Subcutaneous adipose tissue (tissue), 4 donors: ENCODE measurements around the gene ROR1. TPM values are rescaled to one million over a fixed set of nuclear protein-coding genes. Genes with fewer than 3 reads are reported as not detected.

Source experiments
- total RNA-seq, 4 donors: library from RNA; depleted of rRNA; stranded (reverse); fragments of >200 nt; gene quantifications; one replicate each; pipeline ENCODE4 v1.1.0, GENCODE V29; 2016
- TF ChIP-seq, protein P1 (sequence below): fragments of 450-650 bp; IDR thresholded peaks from one replicate; pipeline ENCODE4 v1.5.1; 2016; ENCODE audit warnings: low read depth, mild to moderate bottlenecking, control low read depth, antibody characterized with exemption, moderate library complexity

Gene ROR1
- total RNA-seq, 4 donors from 2014 or later = 5.8 to 10.2 (median 8.6) TPM

DNA sequence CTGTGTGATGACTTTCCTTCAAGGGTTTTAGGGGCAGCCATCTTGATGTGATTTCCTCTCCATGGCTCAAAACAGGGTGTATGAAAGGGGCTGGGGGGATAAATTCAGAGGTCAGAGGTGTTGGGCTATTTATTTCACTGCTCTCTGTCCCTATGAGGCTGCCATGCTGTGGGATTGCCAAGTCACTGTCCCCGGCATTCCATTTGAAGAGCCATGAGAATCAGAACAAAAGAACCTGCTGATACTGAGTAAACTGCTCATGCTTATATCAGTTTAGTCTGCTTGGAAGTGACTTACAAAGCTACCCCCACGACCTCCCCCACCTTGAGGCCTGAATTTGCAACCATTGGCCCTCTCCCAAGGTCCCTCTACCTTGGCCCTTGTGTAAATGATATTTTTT is 357.3 kb downstream of the ROR1 start:
- TF ChIP-seq, protein P1, sequence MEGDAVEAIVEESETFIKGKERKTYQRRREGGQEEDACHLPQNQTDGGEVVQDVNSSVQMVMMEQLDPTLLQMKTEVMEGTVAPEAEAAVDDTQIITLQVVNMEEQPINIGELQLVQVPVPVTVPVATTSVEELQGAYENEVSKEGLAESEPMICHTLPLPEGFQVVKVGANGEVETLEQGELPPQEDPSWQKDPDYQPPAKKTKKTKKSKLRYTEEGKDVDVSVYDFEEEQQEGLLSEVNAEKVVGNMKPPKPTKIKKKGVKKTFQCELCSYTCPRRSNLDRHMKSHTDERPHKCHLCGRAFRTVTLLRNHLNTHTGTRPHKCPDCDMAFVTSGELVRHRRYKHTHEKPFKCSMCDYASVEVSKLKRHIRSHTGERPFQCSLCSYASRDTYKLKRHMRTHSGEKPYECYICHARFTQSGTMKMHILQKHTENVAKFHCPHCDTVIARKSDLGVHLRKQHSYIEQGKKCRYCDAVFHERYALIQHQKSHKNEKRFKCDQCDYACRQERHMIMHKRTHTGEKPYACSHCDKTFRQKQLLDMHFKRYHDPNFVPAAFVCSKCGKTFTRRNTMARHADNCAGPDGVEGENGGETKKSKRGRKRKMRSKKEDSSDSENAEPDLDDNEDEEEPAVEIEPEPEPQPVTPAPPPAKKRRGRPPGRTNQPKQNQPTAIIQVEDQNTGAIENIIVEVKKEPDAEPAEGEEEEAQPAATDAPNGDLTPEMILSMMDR = no peak

GRCh38 chr1:64133036-64133435 is 359.2 kb downstream of the ROR1 start:
- TF ChIP-seq, protein P1 = no peak

DNA sequence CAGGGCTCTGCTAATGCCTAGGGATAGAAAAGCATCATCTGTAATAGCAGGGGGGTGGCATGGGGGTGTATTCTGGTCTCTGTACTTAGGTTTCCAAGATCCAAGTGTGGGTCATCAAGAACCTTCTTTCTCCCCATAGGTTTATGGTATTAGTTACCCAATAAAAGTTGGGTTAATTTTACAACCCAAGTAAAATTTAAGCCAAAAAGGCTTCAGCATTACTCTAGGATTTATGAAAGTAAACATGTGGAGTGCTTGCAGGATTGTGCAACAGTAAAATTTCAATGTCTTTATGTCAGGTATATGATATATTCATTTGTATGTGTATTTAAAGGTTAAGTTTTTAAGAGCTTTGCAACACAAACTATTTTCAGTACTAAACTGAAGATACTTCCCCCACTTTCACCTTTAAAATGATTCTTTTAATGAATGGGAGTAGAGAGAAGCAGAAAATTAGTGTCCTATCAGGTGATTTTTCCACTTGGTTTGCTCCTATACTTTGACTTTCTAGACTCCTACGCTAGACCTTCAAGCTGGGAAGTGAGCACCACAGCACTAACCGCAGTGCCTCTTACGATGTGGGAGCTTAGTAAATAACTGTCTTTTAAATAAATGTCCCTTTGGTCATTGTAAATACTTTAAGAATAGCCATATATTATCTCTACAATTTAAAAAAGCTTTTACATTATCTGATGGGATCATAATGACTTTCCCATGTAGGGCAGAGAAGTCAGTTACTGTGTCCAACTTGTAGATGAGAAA is 361.8 kb downstream of the ROR1 start:
- TF ChIP-seq, protein P1 = no peak

- TF ChIP-seq, protein P1 = no peak
Observed at GRCh38 chr1:64136296-64136695, 362.5 kb downstream of the ROR1 start.

GRCh38 chr1:64136752-64137411 is 363.1 kb downstream of the ROR1 start:
- TF ChIP-seq, protein P1 = no peak

GRCh38 chr1:64137412-64137803 is 363.6 kb downstream of the ROR1 start:
- TF ChIP-seq, protein P1 = no peak

- TF ChIP-seq, protein P1 = no peak
Observed at GRCh38 chr1:64139877-64140276, 366.1 kb downstream of the ROR1 start.
